ENCODE results near the gene ABCC10.
A peak's percentile ranks its signal among the peaks of the same experiment; 100 is the strongest.
"Not testable (repeated sequence)": the region's sequence is repeated elsewhere in the genome, so short reads cannot be mapped to it uniquely, and the experiment has no call there.

ABCC10 gene

GRCh38 chr6:43444036-43444435 lies 16.7 kb downstream of the ABCC10 start:
- no peak for DNase-seq (ENCODE audit: low read depth in 3 of 3)

DNA sequence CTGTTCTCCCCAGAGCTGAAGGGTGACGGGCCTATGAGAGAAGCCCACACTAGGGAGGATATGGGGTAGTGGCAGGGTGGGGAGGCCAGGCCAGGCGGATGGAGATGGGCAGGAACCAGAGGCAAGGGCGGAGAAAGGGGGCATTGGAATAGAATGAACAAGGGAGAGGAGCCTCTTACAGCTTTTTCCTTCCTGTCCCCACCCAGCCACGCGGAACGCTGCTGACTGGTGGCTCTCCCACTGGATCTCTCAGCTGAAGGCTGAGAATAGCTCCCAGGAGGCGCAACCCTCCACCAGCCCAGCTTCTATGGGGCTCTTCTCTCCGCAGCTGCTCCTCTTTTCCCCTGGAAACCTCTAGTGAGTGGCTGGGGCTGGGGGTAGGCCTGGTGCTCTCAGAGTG lies 17.2 kb downstream of the ABCC10 start:
- DNase-seq (ENCODE audit: low read depth in 3 of 3) = no peak

GRCh38 chr6:43445576-43445975 lies 18.2 kb downstream of the ABCC10 start:
- no peak for DNase-seq (ENCODE audit: low read depth in 3 of 3)

GRCh38 chr6:43447604-43448003 lies 20.3 kb downstream of the ABCC10 start:
- no peak for DNase-seq (ENCODE audit: low read depth in 3 of 3)

GRCh38 chr6:43448916-43449315 lies 21.6 kb downstream of the ABCC10 start:
- no peak for DNase-seq (ENCODE audit: low read depth in 3 of 3)

DNA sequence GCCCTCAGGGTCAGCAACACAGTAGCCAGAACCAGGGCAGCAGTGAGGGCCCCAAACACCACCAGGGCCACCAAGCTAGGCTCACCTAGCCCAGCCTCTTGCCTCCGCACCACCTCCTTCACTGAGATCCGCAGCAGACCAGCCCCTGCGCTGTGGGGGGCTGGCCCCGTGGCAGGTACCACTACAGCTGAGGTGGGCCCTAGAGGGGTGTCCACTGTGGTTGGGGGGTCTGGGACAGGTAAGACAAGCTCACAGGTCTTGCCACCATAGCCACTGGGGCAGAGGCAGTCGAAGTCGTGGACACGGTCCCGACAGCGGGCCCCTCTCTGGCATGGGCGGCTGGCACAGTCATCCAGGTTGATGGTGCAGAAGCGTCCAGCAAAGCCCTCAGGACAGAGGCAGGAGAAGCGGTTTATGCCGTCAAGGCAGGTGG lies 23.4 kb downstream of the ABCC10 start:
- no peak for DNase-seq (ENCODE audit: low read depth in 3 of 3)

- no peak for DNase-seq (ENCODE audit: low read depth in 3 of 3)
Measured at GRCh38 chr6:43451348-43451747, 24.0 kb downstream of the ABCC10 start.

DNA sequence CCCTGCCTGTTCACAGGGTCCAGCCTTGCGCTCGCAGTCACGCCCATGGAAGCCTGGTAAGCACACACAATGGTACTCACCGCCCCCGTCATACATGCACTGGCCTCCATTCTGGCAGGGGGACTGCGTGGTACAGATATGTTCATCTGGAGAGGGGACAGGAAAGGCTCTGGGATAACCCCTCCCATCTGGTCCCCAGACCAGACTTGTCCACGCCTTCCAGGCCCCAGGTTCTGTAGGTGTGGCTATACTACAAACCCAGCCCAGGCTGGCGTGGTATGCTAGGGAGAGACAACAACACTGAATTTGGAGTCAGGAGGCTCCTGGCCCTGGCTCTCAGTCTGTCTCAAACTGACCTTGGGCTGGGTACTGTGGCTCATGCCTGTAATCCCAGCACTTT lies 24.6 kb downstream of the ABCC10 start:
- no peak for DNase-seq (ENCODE audit: low read depth in 3 of 3)

- DNase-seq (ENCODE audit: low read depth in 3 of 3) = no peak
Measured at GRCh38 chr6:43452896-43453295, 25.6 kb downstream of the ABCC10 start.

- DNase-seq (ENCODE audit: low read depth in 3 of 3) = no peak
Measured at GRCh38 chr6:43453831-43454230, 26.5 kb downstream of the ABCC10 start.

DNA sequence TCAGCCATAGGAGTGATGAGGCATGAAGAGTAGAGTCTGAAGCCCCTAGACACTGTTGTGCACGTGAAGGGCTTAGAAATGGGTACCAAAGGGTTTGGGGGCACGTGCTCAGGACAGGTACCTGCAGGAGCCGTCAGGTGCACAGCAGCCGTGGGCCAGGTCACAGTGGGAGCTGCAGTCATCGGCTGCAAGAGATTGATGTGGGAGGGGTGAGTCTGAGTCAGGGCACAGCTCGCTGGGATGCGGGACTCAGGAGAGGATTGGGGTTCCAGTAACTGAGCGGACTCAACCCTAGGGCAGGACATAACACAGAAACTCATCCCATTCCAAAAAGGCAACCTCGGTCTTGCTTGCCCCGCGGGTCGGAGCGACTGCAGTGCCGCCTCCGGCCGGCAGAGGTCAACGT lies 27.0 kb downstream of the ABCC10 start:
- DNase-seq (ENCODE audit: low read depth in 3 of 3) = peak; percentile 34 to 59 (median 42)

DNA sequence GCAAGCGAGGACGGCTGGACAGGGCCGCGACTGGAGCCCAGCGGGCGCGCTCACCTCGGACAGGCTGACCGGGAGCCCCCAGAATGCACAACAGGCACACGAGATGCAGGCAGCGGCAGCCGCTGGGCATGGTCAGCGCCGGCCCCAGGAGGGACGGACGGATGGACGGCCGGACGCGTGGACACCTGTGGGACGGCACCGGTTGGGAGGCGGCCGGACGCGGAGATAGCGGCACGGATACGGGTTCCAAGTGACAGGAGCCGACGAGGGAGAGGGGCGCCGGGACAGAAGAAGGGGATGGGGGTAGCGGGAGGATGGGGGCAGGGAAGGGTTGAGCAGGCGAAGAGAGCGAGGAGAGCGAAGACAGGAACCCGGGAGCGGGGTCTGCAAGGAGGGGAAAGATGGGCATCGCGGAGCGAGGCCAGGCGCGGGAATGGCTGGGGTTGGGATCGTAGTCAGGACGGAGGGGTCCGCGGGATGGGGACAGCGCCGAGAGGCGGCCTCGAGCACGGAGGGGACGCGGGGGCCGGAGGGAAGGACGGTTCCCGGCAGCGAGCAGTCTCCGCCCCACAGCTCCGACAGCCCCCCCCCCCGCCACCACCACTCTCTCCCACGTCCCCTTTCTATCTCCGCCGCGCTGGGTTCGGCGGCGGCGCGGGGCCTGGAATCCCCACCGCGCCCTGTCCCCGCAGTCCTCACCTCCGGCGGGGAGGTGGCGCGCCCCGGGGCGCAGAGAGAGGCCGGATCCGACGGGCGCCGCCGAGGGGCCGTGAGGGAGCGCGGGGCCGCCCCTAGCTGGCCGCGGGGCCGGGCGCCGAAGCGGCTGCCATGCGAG lies 27.6 kb downstream of the ABCC10 start:
- peak in 2 of 3 experiments; percentile 21 to 31 for DNase-seq (ENCODE audit: low read depth in 3 of 3)

GRCh38 chr6:43455531-43456428 lies 28.4 kb downstream of the ABCC10 start, which contains the start of gene DLK2:
DLK2 (minus strand) TSS chr6:43455548; CDS start chr6:43454825, 723 bp downstream.
- DNase-seq (ENCODE audit: low read depth in 3 of 3) = peak; percentile 36 to 69 (median 59)

DNA sequence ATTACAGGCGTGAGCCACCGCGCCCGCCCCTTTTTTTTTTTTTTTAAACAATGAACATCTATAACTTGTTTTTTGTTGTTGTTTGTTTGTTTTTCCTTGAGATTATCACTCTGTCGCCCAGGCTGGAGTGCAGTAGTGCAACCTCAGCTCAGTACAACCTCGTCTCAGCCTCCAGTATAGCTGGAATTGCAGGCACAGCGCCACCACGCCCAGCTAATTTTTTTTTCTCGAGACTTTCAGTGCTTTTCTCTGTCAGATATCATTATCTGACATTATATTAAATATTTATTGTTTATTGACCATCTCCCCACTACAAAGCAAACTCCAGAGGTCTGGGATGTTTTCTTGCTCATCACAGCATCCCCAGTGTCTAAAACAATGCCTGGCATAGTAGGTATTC lies 30.3 kb downstream of the ABCC10 start:
- no peak for DNase-seq (ENCODE audit: low read depth in 3 of 3)

GRCh38 chr6:43458154-43458553 lies 30.8 kb downstream of the ABCC10 start:
- not testable (repeated sequence) for DNase-seq (ENCODE audit: low read depth in 3 of 3)

- no peak for DNase-seq (ENCODE audit: low read depth in 3 of 3)
Measured at GRCh38 chr6:43459535-43459934, 32.2 kb downstream of the ABCC10 start.

DNA sequence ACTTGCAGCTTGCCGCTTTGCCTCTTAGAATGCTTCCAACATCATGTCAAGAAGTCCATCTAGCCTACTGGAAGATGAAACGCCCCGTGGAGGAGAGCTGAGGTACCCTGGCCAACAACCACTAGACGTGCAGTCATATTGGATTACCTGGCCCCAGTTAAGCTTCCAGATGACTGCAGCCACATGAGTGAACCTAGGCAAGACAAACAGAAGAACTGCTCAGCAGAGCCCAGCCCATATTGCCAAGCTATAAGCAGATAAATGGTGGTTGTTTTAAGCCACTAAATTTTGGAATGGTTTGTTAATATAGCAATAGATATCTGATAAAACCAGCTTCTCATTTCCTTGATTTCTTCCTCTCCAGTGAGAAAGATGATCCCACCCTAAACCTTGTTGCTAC lies 32.7 kb downstream of the ABCC10 start:
- DNase-seq (ENCODE audit: low read depth in 3 of 3) = no peak

DNA sequence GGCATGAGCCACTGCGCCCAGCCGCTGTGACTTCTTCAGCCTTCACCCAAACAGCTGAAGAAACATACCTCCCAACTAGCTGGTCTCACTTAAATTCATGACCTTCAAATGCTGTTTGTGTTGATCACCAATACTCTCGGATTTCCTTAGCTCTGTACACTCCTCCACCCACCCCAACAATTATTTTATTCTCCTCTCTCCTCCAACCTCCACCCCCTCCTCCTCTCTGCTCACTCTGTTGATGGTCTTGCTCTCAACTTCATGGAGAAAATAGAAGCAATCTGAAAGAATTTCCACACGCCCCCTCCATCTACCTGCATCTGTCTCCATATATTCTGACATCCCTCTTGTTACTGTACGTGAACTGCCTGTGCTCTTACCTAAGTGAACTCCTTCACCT lies 34.6 kb downstream of the ABCC10 start:
- DNase-seq (ENCODE audit: low read depth in 3 of 3) = no peak

GRCh38 chr6:43464337-43464736 lies 37.0 kb downstream of the ABCC10 start:
- no peak for DNase-seq (ENCODE audit: low read depth in 3 of 3)

DNA sequence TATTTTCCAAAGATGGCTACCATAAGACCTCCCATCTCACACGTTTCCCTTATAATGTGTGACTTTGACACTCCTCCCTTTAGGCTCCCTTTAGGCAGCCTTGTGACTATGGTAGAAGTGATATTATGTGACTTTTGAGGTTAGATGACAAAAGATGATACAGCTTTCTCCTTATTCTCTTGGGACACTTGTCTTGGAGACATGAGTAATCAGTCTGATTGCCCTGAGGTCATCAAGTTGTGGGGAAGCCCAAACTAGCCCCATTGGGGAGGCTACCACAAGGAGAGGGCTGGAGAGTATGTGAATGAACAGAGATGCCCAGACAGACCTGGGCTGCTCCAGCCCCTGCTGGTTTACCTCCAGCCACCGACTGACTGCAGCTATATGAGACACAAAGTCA lies 38.6 kb downstream of the ABCC10 start:
- no peak for DNase-seq (ENCODE audit: low read depth in 3 of 3)

- not testable (repeated sequence) for DNase-seq (ENCODE audit: low read depth in 3 of 3)
Measured at GRCh38 chr6:43467265-43467664, 39.9 kb downstream of the ABCC10 start.

DNA sequence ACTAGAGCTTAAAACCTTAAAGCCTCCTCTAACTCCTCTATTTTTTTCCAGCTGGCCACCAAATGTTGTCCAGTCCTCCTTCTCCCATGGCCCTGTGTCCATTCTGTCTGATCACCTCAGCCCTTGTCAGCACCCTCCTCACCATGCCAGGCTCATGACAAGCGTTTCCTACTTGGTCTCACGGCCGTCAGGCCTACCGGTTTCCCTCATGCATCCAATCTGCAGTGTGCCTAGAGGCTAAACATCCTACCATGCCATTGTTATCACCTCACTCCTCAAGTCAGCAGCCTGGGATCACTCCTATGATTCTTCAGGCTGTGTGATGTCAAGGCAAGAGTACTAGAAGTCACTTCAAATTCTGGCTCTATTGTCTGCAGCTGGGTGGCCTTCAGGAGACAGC lies 40.4 kb downstream of the ABCC10 start:
- no peak for DNase-seq (ENCODE audit: low read depth in 3 of 3)

DNA sequence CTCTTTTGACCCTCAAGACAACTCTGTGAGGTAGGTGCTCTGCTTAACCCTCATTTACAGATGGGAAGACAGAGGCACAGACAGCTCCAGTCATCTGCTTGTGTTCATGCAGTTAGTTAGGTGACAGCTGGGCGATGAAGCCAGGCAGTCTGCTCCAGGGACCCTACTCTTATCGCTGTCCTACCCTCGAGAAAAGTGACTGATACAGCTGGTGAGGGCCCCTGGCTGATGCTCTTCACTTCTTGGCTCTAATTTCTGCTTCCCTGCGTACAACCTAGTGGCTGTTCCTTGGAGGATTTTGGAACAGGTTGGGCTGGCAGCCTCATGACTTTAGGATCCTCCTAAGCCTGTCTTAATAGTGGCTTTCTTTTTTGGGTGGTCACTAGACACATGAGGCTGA lies 40.9 kb downstream of the ABCC10 start:
- no peak for DNase-seq (ENCODE audit: low read depth in 3 of 3)
